Activated CD8-positive, alpha-beta memory T cell treated with anti-CD3 and anti-CD28 coated beads for 1 hour (primary cell): ENCODE measurements around the gene LRRC32.
"Not testable (repeated sequence)": the region's sequence is repeated elsewhere in the genome, so short reads cannot be mapped to it uniquely, and the experiment has no call there.

Source experiments
- DNase-seq, 2 donors: peaks; one replicate each; pipeline ENCODE4 v3.0.0-alpha.2; 2020; ENCODE audit warnings: low read depth in 1 of 2; ENCODE audit errors: extremely low read depth in 1 of 2

LRRC32 gene

GRCh38 chr11:76653012-76653673 lies 17.4 kb downstream of the LRRC32 start:
- no peak for DNase-seq

GRCh38 chr11:76649851-76650372 lies 20.6 kb downstream of the LRRC32 start:
- DNase-seq, result no peak

- DNase-seq, result no peak
Observed at GRCh38 chr11:76649011-76649410, 21.5 kb downstream of the LRRC32 start.

- DNase-seq, result no peak
Observed at GRCh38 chr11:76648061-76648460, 22.5 kb downstream of the LRRC32 start.

GRCh38 chr11:76646882-76647534 lies 23.5 kb downstream of the LRRC32 start:
- no peak for DNase-seq

GRCh38 chr11:76644591-76644990 lies 26.0 kb downstream of the LRRC32 start:
- DNase-seq, result no peak

GRCh38 chr11:76643711-76644110 lies 26.8 kb downstream of the LRRC32 start:
- not testable (repeated sequence) for DNase-seq

GRCh38 chr11:76642341-76642740 lies 28.2 kb downstream of the LRRC32 start:
- no peak for DNase-seq

GRCh38 chr11:76641905-76642304 lies 28.6 kb downstream of the LRRC32 start:
- DNase-seq, result no peak

- no peak for DNase-seq
Observed at GRCh38 chr11:76640501-76640900, 30.0 kb downstream of the LRRC32 start.

GRCh38 chr11:76639621-76640020 lies 30.9 kb downstream of the LRRC32 start:
- no peak for DNase-seq

- no peak for DNase-seq
Observed at GRCh38 chr11:76638270-76639197, 32.0 kb downstream of the LRRC32 start.

GRCh38 chr11:76637491-76638269 lies 32.9 kb downstream of the LRRC32 start:
- no peak for DNase-seq

GRCh38 chr11:76636826-76637460 lies 33.6 kb downstream of the LRRC32 start:
- no peak for DNase-seq

GRCh38 chr11:76635991-76636738 lies 34.4 kb downstream of the LRRC32 start:
- DNase-seq, result no peak

GRCh38 chr11:76634886-76635285 lies 35.7 kb downstream of the LRRC32 start:
- no peak for DNase-seq

- DNase-seq, result no peak
Observed at GRCh38 chr11:76632492-76632891, 38.1 kb downstream of the LRRC32 start.

- DNase-seq, result no peak
Observed at GRCh38 chr11:76631566-76632308, 38.8 kb downstream of the LRRC32 start.
